ENCODE measurements around the gene CORO2B.

CORO2B gene

DNA sequence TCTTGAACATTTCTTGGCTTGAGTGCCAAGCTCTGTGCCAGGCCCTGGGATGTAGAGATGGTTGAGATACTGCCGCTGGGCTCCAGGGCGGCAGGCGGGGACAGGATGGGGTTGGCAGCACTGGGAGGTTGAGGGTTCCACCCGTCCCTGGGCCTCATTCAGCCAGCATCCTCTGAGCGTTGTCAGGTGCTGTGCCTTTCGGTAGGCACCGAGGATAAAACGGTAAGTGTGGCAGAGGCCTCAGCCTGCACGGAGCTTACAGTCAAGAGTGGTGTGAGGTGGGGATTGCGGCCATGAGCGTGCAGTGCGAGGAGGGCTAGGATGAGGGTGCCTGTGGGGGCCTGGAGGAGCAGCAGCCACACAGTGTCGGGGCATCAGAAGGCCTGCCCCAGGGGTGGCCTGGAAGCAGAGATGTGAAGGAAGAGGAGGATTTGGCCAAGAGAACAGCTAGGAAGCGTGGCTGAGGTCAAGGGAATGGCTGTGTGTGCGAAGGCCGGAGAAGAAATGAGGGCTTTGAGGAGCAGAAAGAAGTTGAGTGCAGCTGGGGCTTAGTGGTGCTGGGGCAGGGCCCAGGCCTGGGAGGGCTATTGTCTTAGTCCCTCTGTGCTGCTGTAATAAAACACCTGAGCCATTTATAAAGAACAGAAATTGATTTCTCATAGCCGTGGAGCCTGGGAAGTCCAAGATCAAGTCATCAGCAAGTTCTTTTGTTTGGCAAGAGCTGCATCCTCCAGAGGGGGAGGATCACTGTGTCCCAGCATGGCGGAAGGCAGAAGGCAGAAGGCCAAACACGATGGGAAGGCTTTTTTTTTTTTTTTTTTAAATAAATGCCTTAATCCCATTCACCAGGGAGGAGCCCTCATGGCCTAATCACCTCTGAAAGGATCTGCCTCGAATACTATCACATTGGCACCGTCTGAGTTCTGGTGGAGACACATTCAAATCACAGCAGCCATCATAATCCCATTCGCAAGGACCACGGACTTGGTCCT lies 22.7 kb downstream of the CORO2B start:
- DNase-seq (no peak), ATAC-seq (ENCODE audit: insufficient read depth, low read depth) (no peak)
- H3K4me3 ChIP-seq (ENCODE audit: low read depth in 1 of 2, low read length in 2 of 2), result no peak overlapping the region
- no peak for TF ChIP-seq EZH2 (IDR thresholded peaks at IDR 0.05; ENCODE audit: borderline replicate concordance, low read depth, low read length, severe bottlenecking)
- TF ChIP-seq CTCF (IDR thresholded peaks at IDR 0.05; ENCODE audit: borderline replicate concordance, extremely low read depth, low read length, poor library complexity, severe bottlenecking), result no peak
- H3K4me2 ChIP-seq (ENCODE audit: insufficient read depth, low read length), result no peak overlapping the region
- H3K79me2 ChIP-seq (ENCODE audit: insufficient read depth, low read length), result no peaks in the 10 kb centered on the region
- H3K27ac ChIP-seq (ENCODE audit: low read length), result no peak overlapping the region
- H3K4me1 ChIP-seq (ENCODE audit: insufficient read depth, low read length), result no peaks in the 10 kb centered on the region
- no peaks in the 10 kb centered on the region for H3K36me3 ChIP-seq (ENCODE audit: insufficient read depth, low read length)
- H4K20me1 ChIP-seq (ENCODE audit: insufficient read depth, low read length), result no peaks in the 10 kb centered on the region
- no peak overlapping the region for H2AFZ ChIP-seq (ENCODE audit: low read depth, low read length)
- H3K27me3 ChIP-seq (ENCODE audit: insufficient read depth, low read length, poor library complexity), result peaks cover 4% of the 10 kb centered on the region
- no peaks in the 10 kb centered on the region for H3K9me3 ChIP-seq (ENCODE audit: insufficient read depth, low read length, severe bottlenecking)
- no peak overlapping the region for H3K9ac ChIP-seq (ENCODE audit: low read depth, low read length)

GRCh38 chr15:68602459-68603215 lies 23.8 kb downstream of the CORO2B start:
- Histone ChIP-seq H3K9me3 (ENCODE audit: insufficient read depth, low read length, severe bottlenecking) (no peaks in the 10 kb centered on the region), H3K79me2 (ENCODE audit: insufficient read depth, low read length) (no peaks in the 10 kb centered on the region), H3K4me3 (ENCODE audit: low read depth in 1 of 2, low read length in 2 of 2) (no peak overlapping the region), H4K20me1 (ENCODE audit: insufficient read depth, low read length) (no peaks in the 10 kb centered on the region), H3K9ac (ENCODE audit: low read depth, low read length) (no peak overlapping the region), H3K4me2 (ENCODE audit: insufficient read depth, low read length) (no peak overlapping the region), H3K4me1 (ENCODE audit: insufficient read depth, low read length) (no peaks in the 10 kb centered on the region), H3K27ac (ENCODE audit: low read length) (no peak overlapping the region), H3K36me3 (ENCODE audit: insufficient read depth, low read length) (no peaks in the 10 kb centered on the region), H3K27me3 (ENCODE audit: insufficient read depth, low read length, poor library complexity) (peaks cover 4% of the 10 kb centered on the region), H2AFZ (ENCODE audit: low read depth, low read length) (no peak overlapping the region)
- TF ChIP-seq EZH2 (IDR thresholded peaks at IDR 0.05; ENCODE audit: borderline replicate concordance, low read depth, low read length, severe bottlenecking), result no peak
- no peak for TF ChIP-seq CTCF (IDR thresholded peaks at IDR 0.05; ENCODE audit: borderline replicate concordance, extremely low read depth, low read length, poor library complexity, severe bottlenecking)
- ATAC-seq (ENCODE audit: insufficient read depth, low read depth) (no peak), DNase-seq (no peak)

- H3K4me2 ChIP-seq (ENCODE audit: insufficient read depth, low read length), result no peak overlapping the region
Observed at GRCh38 chr15:68603216-68603595, 24.4 kb downstream of the CORO2B start.

More at GRCh38 chr15:68603216-68603595, 24.4 kb downstream of the CORO2B start:
- H3K27ac ChIP-seq (ENCODE audit: low read length), result no peak overlapping the region
- ATAC-seq (ENCODE audit: insufficient read depth, low read depth) (no peak), DNase-seq (no peak)
- H3K9me3 ChIP-seq (ENCODE audit: insufficient read depth, low read length, severe bottlenecking), result no peaks in the 10 kb centered on the region
- no peak for TF ChIP-seq CTCF (IDR thresholded peaks at IDR 0.05; ENCODE audit: borderline replicate concordance, extremely low read depth, low read length, poor library complexity, severe bottlenecking)
- no peak for TF ChIP-seq EZH2 (IDR thresholded peaks at IDR 0.05; ENCODE audit: borderline replicate concordance, low read depth, low read length, severe bottlenecking)
- peaks cover 4% of the 10 kb centered on the region for H3K27me3 ChIP-seq (ENCODE audit: insufficient read depth, low read length, poor library complexity)
- no peaks in the 10 kb centered on the region for H4K20me1 ChIP-seq (ENCODE audit: insufficient read depth, low read length)
- no peaks in the 10 kb centered on the region for H3K36me3 ChIP-seq (ENCODE audit: insufficient read depth, low read length)
- H3K4me3 ChIP-seq (ENCODE audit: low read depth in 1 of 2, low read length in 2 of 2), result no peak overlapping the region
- H3K4me1 ChIP-seq (ENCODE audit: insufficient read depth, low read length), result no peaks in the 10 kb centered on the region
- H3K79me2 ChIP-seq (ENCODE audit: insufficient read depth, low read length), result no peaks in the 10 kb centered on the region
- H3K9ac ChIP-seq (ENCODE audit: low read depth, low read length), result no peak overlapping the region
- H2AFZ ChIP-seq (ENCODE audit: low read depth, low read length), result no peak overlapping the region

Data from DND-41 (cell line).